GM21717 (cell line): Measurements from ENCODE around the gene PADI4.

ENCODE experiments used
- ATAC-seq: cut with Tn5 transposase; IDR thresholded peaks from one replicate; pipeline ENCODE4 v1.9.1; 2021; ENCODE audit warnings: mild to moderate bottlenecking, moderate library complexity; ENCODE audit not compliant: unreplicated experiment

Gene PADI4

DNA sequence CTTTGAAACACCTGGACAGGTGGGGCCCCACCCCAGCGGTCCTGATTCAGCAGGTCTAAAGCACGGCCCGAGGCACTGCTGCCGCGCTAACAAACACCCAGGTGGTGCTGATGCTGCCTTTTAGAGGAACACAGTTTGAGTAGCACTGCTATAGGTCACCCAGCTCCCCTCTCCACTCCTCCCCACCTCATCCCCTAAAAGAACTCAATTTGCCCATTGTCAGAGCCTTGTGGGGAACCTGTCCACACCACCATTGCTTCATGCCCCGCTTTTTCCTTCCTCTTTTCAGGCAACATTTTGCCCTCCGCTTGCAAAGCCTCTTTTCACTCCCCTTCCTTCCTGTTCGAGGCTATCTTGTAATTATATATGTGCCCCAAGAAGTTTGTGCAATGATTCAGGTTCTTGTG lies 26.2 kb upstream of the PADI4 start:
- ATAC-seq, result no peak

DNA sequence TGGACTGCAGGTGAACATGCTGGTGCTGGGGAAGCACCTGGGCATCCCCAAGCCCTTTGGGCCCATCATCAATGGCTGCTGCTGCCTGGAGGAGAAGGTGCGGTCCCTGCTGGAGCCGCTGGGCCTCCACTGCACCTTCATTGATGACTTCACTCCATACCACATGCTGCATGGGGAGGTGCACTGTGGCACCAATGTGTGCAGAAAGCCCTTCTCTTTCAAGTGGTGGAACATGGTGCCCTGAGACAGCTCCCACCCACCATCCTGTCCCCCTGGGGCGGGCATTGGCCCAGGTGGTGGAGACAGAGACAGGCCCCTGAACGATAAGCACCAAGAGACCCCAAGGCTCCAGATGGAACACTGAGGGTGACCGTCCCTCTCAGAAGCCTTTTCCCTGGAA lies 25.2 kb upstream of the PADI4 start:
- no peak for ATAC-seq

DNA sequence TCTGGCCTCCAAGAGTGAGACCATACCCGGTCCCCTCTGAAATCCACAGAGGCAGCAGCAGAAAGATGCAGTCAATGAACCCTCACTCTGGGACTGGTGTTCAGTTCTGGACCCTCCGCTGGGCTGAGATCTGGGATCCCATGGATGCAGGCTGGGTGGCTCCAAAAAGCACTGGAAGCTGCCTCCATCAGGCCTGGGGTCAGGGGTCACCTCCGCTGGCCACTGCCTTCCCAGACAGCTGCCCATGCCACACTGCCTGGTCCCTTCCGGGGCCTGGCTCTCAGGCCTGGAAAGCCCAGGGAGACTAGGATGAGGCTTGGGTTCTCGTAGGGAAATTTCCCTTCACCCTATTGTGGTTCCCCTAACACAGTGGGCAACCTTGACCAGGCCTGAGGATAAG lies 21.4 kb upstream of the PADI4 start:
- ATAC-seq, result no peak

DNA sequence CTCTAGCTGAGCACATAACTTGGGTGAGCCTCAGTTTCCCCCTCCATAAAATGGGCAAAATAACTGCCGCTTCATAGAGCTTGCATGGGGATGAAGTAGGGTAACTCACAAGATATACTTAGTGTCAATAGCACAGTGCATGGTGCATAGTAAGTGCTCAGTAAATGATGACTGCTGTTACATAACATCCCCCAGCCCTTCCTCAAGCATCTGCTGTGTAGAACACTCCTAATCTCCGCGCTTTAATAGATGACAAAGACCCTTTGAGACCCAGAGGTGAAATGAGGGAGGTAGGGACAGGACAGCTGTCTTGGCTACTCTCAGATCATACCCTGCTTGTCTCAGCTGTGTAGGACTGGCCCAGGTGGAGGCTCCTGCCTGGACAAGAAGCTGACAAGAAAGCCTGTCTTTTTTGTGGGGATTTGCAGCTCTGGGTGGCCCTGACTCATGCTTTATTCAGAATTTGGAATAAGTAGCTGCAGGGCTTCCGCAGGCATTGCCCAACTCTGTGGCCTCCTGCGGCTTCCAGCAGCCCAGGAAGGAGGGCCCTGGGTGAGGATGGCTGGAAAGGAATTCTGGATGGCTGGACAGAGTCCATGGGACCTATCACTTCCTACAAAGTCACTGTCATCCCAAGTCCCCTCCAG lies 20.7 kb upstream of the PADI4 start:
- ATAC-seq, result no peak

DNA sequence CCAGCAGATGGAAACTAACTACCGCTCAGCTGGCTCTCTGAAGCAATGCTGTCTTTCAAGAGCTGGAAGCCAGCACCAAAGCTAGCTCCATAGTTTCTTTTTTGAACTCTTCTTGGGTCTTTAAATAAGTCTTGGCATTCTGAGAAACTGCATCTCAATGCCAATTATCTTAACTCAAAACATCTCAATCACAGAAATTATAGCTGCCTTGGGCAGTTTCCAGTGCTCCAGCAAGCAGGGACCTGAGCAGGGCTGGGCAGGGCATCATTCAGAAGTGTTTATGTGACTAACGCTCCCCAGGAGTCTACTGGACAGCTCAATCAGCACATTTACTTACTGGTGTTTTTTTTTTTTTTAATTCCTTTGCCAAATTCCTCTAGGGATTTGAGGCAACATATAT lies 18.3 kb upstream of the PADI4 start:
- no peak for ATAC-seq

DNA sequence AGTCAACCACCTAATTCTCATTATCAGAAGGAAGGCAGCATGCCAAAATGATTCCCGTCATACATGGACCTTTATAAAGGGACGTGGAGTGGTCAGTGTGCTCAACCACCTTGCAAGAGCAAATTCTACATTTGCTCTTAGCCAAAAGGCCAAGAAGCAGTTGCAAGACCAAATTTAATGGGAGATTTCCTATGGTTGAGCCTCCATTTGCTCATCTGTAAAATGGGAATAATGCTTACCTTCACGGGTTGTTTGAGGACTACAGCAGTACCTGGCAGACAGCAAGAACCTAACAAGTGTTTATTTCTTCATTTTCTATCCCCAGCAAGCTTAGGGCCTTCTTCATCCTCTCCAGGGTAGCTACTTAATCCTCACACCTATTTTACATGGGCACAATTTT lies 17.4 kb upstream of the PADI4 start:
- ATAC-seq, result no peak

DNA sequence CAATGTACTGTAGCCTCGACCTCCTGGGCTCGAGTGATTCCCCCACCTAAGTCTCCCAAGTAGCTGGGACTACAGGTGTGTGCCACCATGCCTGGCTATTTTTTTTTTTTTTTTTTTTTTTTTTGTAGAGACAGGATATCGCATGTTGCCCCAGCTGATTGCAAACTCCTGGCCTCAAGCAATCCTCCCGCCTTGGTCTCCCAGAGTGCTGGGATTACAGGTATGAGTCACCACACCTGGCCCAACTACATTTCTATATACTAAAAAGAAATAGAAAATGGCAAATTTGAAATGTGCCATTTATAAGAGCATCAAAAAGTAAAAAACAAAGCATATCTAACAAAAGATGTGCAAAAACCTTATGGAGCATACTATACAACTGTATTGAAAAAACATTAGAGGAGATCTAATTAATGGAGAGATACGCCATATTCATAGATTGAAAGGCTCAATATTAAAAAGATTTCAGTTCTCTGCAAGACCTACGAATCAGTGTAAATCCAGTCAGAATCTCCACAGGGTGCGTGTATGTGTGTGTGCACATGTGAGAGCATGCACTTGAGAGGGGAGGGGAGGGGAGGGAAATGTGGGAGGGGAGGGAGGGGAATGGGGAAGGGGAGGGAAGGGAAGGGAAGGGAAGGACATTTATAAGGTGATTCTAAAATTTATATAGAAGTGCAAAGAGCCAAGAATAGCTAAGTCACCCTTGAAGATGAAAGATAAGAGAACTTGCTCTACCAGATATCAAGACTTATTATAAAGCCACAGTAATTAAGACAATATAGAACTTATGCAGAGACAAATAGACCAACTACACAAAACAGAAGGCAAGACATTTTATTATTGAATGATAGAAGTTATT lies 15.5 kb upstream of the PADI4 start:
- no peak for ATAC-seq

DNA sequence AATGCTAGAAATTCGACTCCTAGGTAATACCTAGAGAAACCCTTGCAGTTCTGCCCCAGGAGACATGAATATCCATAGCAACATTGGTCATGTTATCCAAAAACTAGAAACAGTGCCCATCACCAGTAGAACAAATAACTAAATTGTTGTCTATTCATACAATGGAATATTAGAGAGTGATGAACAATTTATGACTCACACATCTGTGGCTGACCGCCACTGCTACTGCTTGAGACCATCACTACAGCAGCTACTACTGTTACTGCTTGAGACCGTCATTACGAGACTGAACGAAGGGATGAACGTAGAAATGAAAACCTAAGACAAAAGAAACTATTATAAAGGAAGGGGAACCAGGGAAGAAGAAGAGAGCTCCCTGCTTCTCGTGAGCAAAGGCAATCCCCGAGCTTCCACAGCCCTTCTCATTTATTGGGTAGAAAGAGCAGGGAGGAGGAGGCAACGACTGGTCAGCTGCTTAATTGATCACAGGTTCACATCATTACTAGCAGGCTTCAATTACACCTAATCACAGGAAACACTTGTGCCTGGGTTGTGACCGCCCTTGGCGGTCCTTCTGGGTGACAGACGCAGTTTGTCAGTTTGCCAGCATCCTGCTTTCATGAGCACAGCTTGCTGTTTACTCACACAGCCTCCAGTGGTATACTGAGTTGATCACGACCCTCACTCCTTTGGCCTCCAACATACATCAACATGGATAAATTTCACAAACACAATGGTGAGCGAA lies 14.1 kb upstream of the PADI4 start:
- ATAC-seq, result no peak

DNA sequence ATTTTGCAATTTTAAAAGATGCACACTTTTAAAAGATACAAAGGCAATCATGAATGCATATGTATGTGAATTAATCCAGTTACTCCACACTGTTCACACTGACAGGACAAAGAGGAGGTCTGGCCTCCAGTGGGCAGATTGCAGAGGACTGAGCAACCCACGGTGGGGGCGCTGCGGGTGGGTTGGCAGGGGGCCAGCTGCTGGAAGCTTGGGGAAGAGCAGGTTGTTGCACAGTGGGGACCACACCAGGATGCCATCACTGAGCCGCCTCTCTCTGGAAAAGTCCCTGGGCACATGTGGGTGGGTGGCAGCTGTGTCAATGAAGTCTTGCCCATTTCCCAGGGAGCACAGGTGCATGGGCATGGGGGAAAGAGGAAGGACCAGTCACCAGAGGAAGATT lies 12.7 kb upstream of the PADI4 start:
- no peak for ATAC-seq

DNA sequence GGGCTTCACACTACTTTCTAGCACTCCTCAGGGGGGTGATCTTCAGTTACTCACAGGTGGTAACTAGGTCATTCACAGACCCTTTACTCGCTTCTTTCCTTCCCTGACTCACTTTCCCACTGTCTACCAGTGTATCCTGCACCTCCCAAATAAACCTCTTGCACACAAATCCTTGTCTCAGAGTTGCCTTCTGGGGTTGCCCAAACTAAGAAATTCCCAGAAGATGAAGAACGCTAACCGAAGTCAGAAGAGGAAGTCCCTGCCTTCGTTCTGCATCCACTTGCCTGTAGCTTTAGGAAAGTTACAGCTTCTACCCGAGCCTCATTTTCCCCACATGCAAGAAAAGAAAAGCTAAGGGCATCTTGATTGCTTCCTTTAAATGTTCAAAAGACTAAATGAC lies 11.9 kb upstream of the PADI4 start:
- ATAC-seq, result no peak

DNA sequence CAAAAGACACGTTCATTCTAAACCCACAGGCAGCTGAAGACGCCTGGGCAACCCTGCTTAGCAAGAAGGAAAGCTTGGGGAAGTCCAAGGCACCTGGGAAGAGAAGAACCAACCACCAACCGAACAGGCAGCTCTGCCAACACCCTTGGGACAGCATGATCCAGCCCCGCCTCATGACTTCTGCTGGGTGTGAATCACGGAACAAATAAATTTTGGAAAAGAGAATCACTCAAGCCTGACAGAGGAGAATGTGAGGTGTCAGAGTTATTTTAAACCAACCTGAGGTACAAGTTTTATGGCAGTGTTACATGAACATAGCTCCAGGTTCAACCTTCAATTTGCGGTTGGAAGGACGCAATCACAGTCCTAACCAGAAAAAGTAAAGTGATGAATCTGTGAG lies 10.0 kb upstream of the PADI4 start:
- ATAC-seq, result no peak

DNA sequence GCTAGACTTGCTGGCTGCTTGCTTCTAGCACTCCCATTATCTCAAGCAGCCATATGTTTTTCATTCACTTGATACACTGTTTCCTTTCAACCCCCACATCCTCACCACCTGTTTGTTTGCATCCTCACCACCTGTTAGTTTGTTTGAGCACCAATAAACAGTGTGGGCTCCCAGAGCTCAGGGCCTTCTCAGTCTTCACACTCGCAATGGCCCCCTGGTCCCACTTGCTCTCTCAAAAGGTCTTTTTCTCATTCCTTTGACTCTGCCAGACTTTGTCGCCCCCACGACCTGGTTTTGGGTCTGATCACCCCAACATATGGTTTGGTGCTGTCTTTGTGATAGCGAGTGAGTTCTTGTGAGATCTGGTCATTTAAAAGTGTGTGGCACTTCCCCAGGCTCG lies 6.2 kb upstream of the PADI4 start:
- no peak for ATAC-seq

DNA sequence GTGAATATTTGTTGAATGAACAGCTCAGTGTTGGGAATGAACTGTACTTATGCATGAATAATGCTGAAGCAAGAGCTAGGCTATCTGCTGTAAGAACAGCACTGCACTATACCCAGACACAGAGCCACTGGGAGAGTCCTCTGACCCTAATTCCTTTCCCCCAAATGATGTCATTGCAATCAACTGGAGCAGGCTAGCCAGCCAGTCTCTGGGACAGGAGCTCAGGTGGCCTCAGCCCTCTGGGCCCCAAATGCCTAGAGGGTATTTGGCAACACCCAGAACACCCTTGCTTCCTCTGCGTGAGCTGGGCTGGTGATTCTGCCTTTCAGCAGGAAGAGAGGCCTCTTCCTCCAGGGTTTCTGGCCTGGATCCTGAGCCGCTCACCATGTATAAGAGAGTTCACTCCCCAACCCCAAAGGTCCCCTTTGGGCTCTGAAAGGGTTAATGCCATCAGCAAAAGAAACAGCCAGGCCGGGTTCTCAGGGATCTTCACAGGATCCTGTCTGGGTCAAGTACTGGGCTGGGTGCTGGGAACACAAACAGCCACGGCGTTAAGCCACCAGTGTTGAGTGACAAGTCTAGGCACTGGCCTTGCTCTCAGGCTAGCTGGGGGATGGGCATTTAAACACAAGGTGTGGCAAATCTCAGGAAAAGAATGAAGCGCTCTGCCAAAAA lies 3.7 kb upstream of the PADI4 start:
- no peak for ATAC-seq

DNA sequence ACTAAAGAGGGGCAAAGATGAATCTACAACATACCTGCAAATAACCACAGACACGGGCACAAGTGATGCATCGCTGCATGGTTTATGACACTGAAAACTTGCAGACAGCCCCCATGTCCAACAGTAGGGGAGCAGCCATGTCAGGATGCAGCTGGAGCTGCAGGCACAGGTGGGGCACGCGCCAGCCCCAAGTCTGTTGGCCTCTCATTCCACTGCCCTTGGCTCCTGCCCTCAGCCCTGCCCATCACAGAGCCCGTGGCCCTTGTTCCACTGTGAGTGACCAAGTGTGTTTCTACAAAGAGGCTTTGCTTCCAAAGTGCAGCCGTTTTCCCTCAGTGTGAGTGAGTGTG lies 3.2 kb upstream of the PADI4 start:
- no peak for ATAC-seq

DNA sequence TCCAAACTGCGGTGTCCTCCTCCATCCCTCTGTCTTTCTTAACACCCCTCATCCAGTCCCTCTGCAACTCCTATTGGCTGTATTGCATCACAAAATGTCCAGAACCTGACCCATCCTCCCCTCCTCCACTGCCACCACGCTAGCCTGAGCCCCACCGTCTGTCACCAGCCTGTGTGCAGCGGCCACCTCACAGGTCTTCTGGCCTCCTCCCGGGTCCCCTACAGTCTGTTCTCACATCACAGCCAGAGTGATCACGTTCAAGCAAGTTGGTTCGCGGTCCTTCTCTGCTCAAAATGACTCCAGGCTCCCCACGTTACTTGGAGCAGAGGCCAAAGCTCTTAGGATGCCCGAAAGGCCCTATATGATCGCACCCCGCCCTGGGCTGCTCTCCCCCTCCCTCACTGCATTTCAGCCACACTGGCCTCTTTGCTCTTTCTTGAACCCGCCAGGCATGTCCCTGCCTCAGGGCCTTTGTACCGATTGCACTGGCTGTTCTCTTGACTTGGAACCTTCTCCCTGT lies 2.4 kb upstream of the PADI4 start:
- ATAC-seq, result no peak

DNA sequence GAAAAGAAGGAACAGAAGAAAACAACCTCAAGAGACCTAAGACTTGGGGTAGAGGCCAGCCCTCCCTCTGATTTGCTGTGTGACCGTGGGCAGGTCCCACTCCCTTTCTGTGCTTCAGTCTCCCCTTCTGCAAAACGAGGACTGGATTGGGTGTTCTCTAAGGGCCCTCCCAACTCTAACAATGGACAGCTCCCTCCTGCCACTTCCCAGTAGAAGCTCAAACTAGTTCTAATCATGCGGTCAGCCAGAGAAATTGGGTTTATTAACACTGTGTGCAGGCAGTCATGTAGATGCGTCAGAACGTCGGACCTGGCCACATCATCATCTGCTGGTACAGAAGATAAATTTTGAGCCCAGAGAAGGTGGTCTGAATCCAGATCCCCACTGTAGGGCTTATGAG lies 1.6 kb upstream of the PADI4 start:
- no peak for ATAC-seq

DNA sequence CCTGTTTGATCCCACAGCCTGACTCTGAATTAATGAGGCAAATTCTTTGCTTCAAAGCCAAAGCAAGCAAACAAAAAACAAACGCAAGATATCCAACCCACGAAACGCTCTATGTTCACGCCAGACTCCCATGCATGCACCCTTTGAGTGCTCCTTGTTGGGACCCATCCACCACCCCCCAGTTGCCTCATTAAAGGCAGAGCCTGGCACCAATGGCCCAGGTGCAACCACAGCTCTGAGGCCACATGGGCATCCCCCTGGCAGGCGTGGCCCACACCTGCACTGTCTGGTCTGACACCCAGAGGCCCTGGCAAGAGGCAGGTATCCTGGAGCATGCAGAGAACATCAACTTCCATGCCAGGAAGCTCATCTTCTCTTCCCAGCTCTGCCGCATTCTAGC lies 1.1 kb upstream of the PADI4 start:
- ATAC-seq, result no peak

DNA sequence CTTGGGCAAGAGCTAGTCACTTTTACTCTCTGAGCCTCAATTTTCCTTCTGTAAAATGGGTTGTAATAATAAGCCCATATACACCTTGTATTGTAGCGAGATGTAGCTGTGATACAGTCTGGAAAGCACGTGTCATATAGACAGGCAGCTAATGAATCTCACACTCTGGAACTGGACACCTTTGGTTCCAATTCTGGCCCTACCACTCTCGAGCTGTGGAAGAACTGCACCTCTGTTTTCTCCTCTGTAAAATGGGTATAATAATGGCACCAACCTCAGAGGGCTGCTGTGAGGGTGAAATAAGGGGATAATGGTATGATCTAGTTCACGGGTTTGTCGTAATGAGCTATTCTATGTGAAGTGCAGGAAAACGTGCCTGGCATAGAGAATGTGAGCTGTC lies 668 bp upstream of the PADI4 start:
- ATAC-seq, result no peak

DNA sequence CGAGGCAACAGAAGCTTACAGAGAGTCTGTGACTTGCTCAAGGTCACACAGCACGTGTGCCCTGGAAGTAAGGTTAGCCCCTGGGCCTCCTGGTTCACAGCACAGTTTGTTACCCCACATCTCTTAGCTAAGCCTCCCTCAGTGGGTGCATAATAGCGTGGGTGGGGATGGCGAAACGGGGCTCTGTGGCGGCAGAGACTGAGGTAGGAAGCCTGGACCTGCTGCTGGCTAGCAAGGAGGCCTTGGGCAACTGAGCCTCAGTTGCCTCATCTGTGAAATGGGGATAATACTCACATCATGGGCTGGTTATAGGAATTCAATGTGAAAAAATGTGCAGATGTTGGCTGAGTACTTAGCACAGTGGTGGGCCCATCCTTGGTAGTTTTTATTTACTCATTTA lies 596 bp downstream of the PADI4 start:
- no peak for ATAC-seq

DNA sequence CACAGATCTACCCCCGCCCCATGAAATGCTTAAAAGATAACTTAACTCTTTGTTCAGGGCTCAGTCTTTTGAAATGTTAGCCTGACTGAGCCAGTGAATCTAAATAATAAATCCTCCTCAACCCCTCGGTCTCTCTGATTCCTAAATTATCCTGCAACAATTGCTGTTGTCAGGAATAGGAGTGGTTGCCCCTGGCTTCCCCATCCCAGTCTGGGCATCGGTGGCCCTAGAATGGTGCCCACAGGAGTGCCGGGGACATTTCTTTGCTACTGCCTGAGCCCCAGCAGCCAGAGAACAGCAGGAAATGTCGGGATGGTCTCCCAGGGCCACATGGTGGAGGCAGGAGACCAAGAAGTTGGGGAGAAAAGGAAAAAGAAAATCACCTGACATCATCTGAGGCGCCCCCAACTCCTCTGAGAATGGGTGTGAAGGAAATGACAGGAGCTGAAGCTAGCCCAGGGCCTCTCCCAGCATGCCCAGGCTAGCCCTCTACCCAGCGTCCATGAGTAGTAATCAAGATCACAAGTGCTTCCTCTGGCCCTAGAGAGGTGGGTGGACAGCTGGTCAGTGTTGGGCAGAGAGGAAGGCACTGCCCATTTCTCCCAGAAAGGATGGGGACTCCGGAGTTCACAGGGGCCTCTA lies 1.6 kb downstream of the PADI4 start:
- no peak for ATAC-seq
